ENCODE results near the gene ARL17A. TPM values are rescaled to one million over a fixed set of nuclear protein-coding genes. Genes with fewer than 3 reads are reported as not detected.
"Not testable (repeated sequence)": the region's sequence is repeated elsewhere in the genome, so short reads cannot be mapped to it uniquely, and the experiment has no call there.

ARL17A gene
- 10 to 100 TPM in 2 of 4 donors, 1 to 10 TPM in 2; 8.0 to 15.4 (median 10.4) TPM for total RNA-seq

DNA sequence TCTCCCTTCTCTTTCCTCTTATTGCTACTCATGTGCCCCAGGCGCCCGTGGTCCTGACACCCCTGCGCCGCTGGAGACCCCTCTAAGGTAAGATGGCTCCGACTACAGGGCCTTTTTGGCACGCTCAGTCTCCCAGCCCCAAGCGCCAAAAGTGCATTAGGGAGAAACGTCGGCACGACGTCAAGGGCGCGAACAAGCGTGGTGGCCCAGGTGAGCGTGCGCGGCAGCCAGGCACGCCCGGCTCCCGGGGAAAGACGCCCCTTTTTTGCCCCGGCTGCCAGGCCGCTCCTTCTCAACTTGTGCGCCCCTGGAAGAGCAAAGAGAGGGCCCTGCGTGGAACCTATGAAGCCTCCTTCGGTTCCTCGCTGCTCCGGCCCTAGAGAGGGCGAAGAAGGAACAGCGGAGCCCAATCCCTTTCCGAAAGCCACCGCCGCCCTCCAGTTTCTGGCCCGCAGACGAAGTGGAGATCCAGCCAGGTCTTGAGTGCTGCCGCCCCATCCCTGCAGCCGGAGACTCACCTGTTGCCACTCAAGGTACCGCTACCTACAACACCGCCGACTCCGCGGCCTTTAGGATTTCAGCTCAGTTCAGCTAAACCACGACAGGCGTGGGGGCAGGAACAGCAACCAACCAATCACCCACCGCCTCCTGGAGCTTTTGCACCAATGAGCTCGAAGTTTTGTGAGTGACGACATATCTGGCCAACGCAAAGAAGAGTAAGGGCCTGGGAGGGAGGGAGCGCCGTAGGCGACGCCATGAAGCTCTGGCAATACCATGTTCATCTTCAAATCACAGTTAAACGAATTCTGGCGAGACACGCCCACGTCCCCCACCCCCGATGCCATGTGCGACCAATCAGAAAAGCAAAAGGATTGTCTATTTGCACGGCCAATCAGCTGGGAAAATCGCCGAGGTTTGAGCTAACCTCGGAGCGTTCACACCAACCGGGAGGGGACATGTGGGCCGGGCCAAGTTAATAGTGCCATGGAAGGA lies at the start of gene ARL17A:
Gene ARL17A (minus strand): TSS at position 609 of the 993 bp plus-strand sequence. CDS start 3,369 bp downstream, outside the sequence.
- H3K27me3 ChIP-seq; H3K9me3 ChIP-seq; intact Hi-C loops (cut with DNase I; ENCODE audit: low total_unique reads); in situ Hi-C loops (cut with MboI; ENCODE audit: low sequenced_read_pairs in 4 of 4); H3K36me3 ChIP-seq; H3K4me1 ChIP-seq: not testable (repeated sequence)
- ATAC-seq, result peak; percentile 91
- peak within 1 kb of the TSS; percentile 67 to 77 (median 75) for H3K27ac ChIP-seq
- peak within 1 kb of the TSS in 3 of 4 donors; percentile 25 to 41 (median 36) for H3K4me3 ChIP-seq
- peak; percentile 77 to 89 for DNase-seq

DNA sequence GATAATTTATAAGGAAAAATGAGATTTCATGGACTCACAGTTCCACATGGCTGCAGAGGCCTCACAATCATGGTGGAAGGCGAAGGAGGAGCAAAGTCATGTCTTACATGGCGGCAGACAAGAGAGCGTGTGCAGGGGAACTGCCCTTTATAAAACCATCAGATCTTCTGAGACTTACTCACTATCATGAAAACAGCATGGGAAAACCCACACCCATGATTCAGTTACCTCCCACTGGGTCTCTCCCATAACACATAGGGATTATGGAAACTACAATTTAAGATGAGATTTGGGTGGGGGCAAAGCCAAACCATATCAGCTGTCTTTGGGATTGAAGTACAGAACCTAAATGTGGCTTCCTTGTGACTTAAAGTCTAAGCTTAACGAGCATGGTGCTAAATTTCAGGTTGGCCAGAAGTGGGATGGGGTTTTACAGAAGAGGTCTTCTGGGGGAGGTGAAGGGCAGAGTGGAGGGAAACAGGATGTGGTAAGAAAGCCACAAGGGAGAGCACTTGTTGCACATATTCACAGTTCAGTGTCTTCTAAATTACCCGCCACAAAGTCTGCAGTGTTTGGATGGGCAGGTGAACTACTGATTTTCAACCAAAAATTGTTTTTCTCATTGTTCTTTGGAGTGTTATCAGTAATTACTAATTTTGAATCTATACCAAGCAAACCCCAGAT lies 49.4 kb upstream of the ARL17A start:
- H3K36me3 ChIP-seq; DNase-seq; H3K9me3 ChIP-seq; H3K4me3 ChIP-seq; H3K27me3 ChIP-seq; H3K27ac ChIP-seq; H3K4me1 ChIP-seq; ATAC-seq; in situ Hi-C loops (cut with MboI; ENCODE audit: low sequenced_read_pairs in 4 of 4); intact Hi-C loops (cut with DNase I; ENCODE audit: low total_unique reads): not testable (repeated sequence)

DNA sequence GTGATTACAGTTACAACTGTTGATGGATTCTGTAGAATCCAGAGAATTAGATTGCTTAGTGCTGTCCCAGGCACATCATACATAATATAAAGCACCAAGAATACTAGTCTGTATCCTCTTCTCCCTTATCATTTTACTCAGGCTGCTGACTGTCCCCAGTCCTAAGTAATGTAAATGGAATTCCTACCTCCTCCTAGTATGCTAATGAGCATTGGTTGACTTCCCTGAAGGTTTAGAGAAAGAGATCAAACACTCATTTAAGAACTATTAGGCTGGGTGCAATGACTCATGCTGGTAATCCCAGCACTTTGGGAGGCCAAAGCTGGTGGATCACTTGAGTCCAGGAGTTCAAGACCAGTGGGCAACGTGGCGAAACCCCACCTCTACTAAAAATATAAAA lies 48.0 kb upstream of the ARL17A start:
- H3K4me3 ChIP-seq; ATAC-seq; H3K27ac ChIP-seq; H3K9me3 ChIP-seq; H3K4me1 ChIP-seq; in situ Hi-C loops (cut with MboI; ENCODE audit: low sequenced_read_pairs in 4 of 4); DNase-seq; H3K36me3 ChIP-seq; H3K27me3 ChIP-seq; intact Hi-C loops (cut with DNase I; ENCODE audit: low total_unique reads): not testable (repeated sequence)

DNA sequence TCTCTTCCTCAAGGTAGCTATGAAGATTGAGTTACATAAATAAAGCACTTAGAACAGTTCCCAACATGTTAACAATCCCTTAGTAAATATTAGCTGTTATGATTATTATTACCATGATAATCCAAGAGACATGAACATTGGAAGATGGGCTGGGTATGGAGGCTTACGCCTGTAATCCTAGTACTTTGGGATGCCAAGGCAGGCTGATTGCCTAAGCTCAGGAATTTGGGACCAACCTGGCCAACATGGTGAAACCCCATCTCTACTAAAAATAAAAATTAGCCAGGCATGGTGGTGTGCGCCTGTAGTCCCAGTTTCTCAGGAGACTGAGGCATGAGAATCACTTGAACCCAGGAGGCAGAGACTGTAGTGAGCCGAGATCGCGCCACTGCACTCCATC lies 45.2 kb upstream of the ARL17A start:
- intact Hi-C loops (cut with DNase I; ENCODE audit: low total_unique reads); DNase-seq; H3K36me3 ChIP-seq; in situ Hi-C loops (cut with MboI; ENCODE audit: low sequenced_read_pairs in 4 of 4); H3K27ac ChIP-seq; H3K27me3 ChIP-seq; H3K4me1 ChIP-seq; H3K4me3 ChIP-seq; H3K9me3 ChIP-seq: not testable (repeated sequence)
- ATAC-seq, result peak in 1 of 2 donors; percentile 90

DNA sequence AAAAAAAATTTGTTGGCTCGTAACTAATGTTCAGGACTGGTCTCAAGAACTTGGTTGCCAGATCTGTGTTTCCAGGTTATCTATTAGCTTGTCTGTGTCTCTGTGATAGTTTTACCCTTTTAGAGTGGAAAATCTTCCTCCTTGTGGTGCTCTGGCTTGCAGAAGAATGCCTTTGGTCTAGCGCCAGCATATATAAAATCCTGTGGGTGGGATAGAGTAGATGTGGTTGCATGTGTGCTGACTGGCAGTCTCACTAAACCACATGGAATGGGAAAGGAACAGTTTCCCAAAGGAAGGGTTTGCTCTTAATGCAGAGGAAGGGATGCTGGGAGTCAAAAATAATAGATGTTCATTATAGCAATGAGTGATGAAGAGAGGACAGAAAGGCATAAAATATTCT lies 44.3 kb upstream of the ARL17A start:
- DNase-seq; H3K4me1 ChIP-seq; H3K27me3 ChIP-seq; H3K27ac ChIP-seq; intact Hi-C loops (cut with DNase I; ENCODE audit: low total_unique reads); ATAC-seq; H3K36me3 ChIP-seq; in situ Hi-C loops (cut with MboI; ENCODE audit: low sequenced_read_pairs in 4 of 4); H3K4me3 ChIP-seq; H3K9me3 ChIP-seq: not testable (repeated sequence)

DNA sequence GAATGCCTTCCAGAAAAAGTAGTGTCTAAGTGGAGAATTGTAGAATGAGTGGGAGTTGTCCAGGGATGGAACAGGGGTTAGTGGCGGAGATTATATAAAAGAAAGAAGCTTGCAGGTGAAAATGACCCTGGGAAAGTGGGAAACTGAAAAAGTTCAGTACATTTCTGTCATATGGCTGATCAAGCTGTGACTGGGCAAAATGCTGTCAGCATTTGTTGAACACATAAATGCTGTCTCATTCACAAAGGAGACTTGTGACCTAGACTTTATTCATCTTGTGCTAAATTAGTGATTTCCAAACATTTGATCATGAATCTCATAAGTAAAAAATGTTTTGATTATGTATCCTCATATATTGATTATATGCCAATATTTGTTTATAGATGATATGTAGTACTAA lies 39.5 kb upstream of the ARL17A start:
- ATAC-seq, result peak in 1 of 2 donors; percentile 55
- H3K4me1 ChIP-seq; DNase-seq; H3K36me3 ChIP-seq; H3K27ac ChIP-seq; intact Hi-C loops (cut with DNase I; ENCODE audit: low total_unique reads); H3K4me3 ChIP-seq; in situ Hi-C loops (cut with MboI; ENCODE audit: low sequenced_read_pairs in 4 of 4); H3K9me3 ChIP-seq; H3K27me3 ChIP-seq: not testable (repeated sequence)

DNA sequence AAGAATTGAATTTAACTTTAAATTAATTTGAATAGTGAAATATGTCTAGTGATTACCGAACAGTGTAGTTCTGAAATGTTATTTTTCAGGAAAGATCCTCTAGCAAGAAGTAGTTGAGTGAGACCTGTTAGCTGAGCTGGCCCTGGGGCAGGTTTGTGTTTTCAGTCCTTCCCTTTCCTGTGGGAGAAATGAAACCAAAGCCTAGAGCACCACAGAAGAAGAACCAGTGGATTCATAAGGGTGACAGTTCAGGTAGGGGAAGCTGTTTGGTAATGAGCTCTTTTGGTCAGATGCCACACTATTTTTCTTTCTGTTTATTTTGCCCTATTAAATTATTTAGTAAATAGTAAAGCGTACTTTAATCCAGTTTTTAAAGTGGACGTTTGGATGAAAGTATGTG lies 37.6 kb upstream of the ARL17A start:
- DNase-seq; H3K4me3 ChIP-seq; H3K27me3 ChIP-seq; ATAC-seq; H3K27ac ChIP-seq; H3K36me3 ChIP-seq; intact Hi-C loops (cut with DNase I; ENCODE audit: low total_unique reads); in situ Hi-C loops (cut with MboI; ENCODE audit: low sequenced_read_pairs in 4 of 4); H3K9me3 ChIP-seq; H3K4me1 ChIP-seq: not testable (repeated sequence)

DNA sequence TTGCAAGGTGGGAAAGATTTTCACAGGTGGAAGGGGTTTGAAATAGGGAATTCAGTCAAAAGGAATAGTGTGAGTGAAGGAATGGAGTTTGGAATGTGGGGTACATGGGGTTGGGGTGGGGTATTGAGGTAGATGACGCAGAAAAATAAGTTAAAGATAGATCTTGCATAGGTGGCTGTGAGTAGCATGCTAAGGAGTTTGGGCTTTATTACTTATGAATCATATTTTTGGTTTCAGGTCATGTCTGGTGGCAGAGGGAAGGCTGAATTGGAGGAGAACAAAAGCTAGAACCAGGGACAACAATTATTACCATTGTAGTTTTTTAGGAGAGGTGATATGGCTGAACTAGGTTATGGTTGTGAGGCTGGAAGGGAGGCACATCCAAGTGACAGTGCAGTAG lies 34.4 kb upstream of the ARL17A start:
- H3K27me3 ChIP-seq; in situ Hi-C loops (cut with MboI; ENCODE audit: low sequenced_read_pairs in 4 of 4); ATAC-seq; H3K9me3 ChIP-seq; H3K36me3 ChIP-seq; intact Hi-C loops (cut with DNase I; ENCODE audit: low total_unique reads); H3K4me1 ChIP-seq; H3K27ac ChIP-seq; DNase-seq; H3K4me3 ChIP-seq: not testable (repeated sequence)

DNA sequence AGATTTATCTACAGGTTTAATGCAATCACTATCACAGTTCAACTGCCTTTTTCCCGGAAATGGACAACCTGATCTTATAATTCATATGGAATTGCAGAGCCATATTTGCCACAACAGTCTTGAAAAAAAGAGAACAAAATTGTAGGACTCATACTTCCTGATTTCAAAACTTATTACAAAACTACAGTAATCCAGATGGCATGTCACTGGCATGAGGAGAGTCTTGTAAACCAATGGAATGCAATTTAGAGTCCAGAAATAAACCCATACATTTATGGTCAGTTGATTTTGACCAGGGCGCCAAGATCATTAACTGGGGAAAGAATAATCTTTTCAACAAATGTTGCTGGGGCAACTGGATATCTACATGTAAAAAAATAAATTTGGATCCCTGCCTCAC lies 31.8 kb upstream of the ARL17A start:
- H3K4me1 ChIP-seq; H3K4me3 ChIP-seq; in situ Hi-C loops (cut with MboI; ENCODE audit: low sequenced_read_pairs in 4 of 4); DNase-seq; intact Hi-C loops (cut with DNase I; ENCODE audit: low total_unique reads); H3K36me3 ChIP-seq; ATAC-seq; H3K27me3 ChIP-seq; H3K27ac ChIP-seq; H3K9me3 ChIP-seq: not testable (repeated sequence)

DNA sequence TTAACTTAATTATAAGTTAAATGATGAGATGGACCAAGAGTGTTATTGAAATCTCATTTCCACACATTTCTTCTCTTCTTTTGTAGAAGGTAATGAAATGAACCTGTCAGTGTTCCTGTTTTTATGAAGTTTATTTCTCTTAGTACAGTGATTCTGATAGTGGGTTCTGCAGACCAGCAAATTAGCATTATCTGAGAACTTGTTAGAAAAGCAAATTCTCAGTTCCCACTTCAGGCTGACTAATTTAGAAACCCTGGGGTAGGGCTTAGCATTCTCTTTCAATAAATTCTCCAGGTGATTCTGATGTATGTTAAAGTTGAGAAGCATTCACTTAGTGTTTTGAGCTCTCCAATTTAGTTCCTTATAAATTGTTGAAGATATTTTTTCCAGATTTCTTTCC lies 23.6 kb upstream of the ARL17A start:
- H3K36me3 ChIP-seq; H3K4me3 ChIP-seq; H3K27ac ChIP-seq; ATAC-seq; intact Hi-C loops (cut with DNase I; ENCODE audit: low total_unique reads); H3K4me1 ChIP-seq; H3K27me3 ChIP-seq; H3K9me3 ChIP-seq; in situ Hi-C loops (cut with MboI; ENCODE audit: low sequenced_read_pairs in 4 of 4); DNase-seq: not testable (repeated sequence)

DNA sequence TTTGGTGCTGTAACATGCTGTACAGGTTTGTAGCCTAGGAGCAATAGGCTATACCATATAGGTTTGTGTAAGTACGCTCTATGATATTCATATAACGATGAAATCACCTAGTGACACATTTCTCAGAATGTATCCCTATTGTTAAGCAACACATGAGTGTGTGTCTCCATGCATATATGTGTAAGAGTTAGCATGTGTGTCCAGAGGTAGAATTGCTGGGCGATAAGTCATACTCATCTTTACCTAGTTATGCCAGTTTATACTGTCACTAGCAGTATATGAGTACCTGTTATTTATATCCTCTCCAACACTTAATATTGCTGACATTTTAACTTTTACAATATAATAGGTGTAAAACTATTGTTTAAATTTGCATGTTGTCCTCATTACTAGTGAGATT lies 21.3 kb upstream of the ARL17A start:
- H3K27ac ChIP-seq; H3K27me3 ChIP-seq; H3K4me3 ChIP-seq; intact Hi-C loops (cut with DNase I; ENCODE audit: low total_unique reads); ATAC-seq; H3K9me3 ChIP-seq; in situ Hi-C loops (cut with MboI; ENCODE audit: low sequenced_read_pairs in 4 of 4); DNase-seq; H3K4me1 ChIP-seq; H3K36me3 ChIP-seq: not testable (repeated sequence)

Measured in gastrocnemius medialis (tissue), 4 donors.